Right atrium auricular region (tissue), 2 donors: ENCODE measurements around the gene TBCCD1. TPM values are rescaled to one million over a fixed set of nuclear protein-coding genes. Genes with fewer than 3 reads are reported as not detected.
"Not testable (repeated sequence)": the region's sequence is repeated elsewhere in the genome, so short reads cannot be mapped to it uniquely, and the experiment has no call there.

Experiments
- DNase-seq: peaks from one replicate; pipeline ENCODE4 v3.0.0-alpha.2; 2019; ENCODE audit warnings: low spot score
- H3K27ac ChIP-seq, 2 donors: fragments of 200-600 bp; sonication (generic); 1 replicate in 1 of 2; 2 replicates in 1 of 2; pipeline ENCODE4 v1.5.1; 2016 to 2019
- H3K27me3 ChIP-seq, 2 donors: fragments of 200-600 bp; sonication (generic); one replicate each; pipeline versions ENCODE4 v1.5.1 to v1.6.0; 2017 to 2019
- H3K36me3 ChIP-seq: fragments of 200-600 bp; sonication (generic); one replicate; pipeline ENCODE4 v1.5.1; 2016
- H3K4me1 ChIP-seq, 2 donors: fragments of 200-600 bp; sonication (generic); one replicate each; pipeline versions ENCODE4 v1.5.1 to v1.6.0; 2017 to 2019
- H3K4me3 ChIP-seq, 2 donors: fragments of 200-600 bp; sonication (generic); 1 replicate in 1 of 2; 2 replicates in 1 of 2; pipeline ENCODE4 v1.5.1; 2017 to 2019; ENCODE audit warnings: mild to moderate bottlenecking in 1 of 2, moderate library complexity in 1 of 2
- H3K9me3 ChIP-seq, 2 donors: fragments of 200-600 bp; sonication (generic); one replicate each; pipeline ENCODE4 v1.5.1; 2019
- total RNA-seq, 2 donors: library from RNA; depleted of rRNA; stranded (reverse); fragments of >200 nt; gene quantifications; one replicate each; pipeline ENCODE4 v1.1.0, GENCODE V29; 2016
- TF ChIP-seq, protein P1 (sequence below), 2 donors: fragments of 200-600 bp; sonication (generic); IDR thresholded peaks; one replicate each; pipeline ENCODE4 v1.5.1; 2019; ENCODE audit warnings: antibody characterized with exemption in 2 of 2

The TBCCD1 gene
- total RNA-seq, 2 donors from 2014 or later: 8.6 to 10.3 TPM

DNA sequence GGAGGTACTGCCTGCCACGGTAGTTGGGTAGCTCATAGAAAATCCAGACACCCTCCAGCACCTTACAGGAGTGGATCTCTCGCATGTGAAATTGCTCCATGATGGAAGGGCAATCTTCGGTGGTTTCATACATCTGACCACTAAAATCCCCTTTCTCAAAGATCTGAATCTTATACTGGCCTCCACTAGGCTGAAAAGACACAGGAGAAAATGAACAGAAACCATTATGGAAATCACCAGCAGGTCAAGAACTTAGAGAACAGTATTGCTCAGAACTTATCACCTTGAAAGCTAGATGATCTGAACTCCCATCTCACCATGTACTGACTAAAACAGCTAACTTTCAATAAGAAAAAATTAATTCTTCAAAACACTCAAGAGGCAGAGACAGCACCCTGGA, 28.4 kb downstream of the TBCCD1 start:
- TF ChIP-seq, protein P1, sequence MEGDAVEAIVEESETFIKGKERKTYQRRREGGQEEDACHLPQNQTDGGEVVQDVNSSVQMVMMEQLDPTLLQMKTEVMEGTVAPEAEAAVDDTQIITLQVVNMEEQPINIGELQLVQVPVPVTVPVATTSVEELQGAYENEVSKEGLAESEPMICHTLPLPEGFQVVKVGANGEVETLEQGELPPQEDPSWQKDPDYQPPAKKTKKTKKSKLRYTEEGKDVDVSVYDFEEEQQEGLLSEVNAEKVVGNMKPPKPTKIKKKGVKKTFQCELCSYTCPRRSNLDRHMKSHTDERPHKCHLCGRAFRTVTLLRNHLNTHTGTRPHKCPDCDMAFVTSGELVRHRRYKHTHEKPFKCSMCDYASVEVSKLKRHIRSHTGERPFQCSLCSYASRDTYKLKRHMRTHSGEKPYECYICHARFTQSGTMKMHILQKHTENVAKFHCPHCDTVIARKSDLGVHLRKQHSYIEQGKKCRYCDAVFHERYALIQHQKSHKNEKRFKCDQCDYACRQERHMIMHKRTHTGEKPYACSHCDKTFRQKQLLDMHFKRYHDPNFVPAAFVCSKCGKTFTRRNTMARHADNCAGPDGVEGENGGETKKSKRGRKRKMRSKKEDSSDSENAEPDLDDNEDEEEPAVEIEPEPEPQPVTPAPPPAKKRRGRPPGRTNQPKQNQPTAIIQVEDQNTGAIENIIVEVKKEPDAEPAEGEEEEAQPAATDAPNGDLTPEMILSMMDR (IDR thresholded peaks at IDR 0.05): no peak
- Histone ChIP-seq H3K4me3 (no peak overlapping the region), H3K27ac (no peak overlapping the region), H3K9me3 (no peaks in the 10 kb centered on the region), H3K36me3 (no peaks in the 10 kb centered on the region), H3K4me1 (peaks cover 0 to 22% of the 10 kb centered on the region in 2 donors), H3K27me3 (no peaks in the 10 kb centered on the region)
- no peak for DNase-seq

DNA sequence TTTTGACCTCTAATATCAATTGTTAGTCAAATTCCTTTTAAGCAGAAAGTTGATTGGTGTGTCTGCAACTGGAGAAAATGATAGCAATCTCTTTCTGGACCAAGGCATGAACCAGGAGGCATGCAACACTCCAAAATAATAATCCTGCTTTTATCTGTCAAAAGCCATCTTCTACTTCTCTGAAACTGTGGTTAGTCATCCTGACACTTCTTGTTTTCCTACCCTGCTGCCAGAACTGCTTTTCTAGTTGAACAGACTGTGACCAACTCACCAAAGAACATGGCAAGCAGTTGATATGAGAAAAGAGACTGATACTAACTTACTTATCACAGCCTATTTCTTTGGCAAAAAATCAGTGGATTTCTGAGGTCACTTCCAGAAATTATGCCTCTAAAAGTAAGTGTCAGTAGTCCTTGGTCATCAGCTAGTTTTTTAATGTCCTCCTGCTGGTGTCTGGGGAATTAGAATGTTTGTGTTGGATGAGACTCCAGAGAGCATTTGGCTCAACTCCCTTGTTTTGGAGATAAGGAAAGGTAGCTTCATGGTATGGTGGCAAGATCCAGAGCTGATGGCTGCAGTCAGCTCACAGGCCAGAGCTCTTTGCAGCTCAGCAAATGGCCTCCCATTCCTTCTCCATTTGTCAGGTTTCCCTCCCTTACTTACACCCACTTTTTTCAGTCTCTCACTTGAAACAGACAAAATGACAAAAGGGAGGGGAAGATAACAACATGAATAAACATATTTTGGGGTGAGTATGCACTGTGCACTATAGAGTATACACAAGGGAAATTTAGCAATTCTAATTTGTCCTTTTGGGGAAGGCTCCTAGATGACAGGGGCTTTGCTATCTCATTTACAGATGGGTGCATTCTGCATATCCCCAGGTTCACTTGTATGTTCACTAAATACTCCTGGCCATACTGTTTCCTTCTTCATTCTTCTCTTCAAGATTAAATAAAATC, 30.0 kb downstream of the TBCCD1 start:
- no peak for DNase-seq
- Histone ChIP-seq H3K4me3 (no peak overlapping the region), H3K27ac (peak overlapping the region in 1 of 2 donors; percentile 65), H3K4me1 (peaks cover 0 to 22% of the 10 kb centered on the region in 2 donors), H3K36me3 (no peaks in the 10 kb centered on the region), H3K27me3 (no peaks in the 10 kb centered on the region), H3K9me3 (no peaks in the 10 kb centered on the region)
- TF ChIP-seq, protein P1 (IDR thresholded peaks at IDR 0.05): no peak

DNA sequence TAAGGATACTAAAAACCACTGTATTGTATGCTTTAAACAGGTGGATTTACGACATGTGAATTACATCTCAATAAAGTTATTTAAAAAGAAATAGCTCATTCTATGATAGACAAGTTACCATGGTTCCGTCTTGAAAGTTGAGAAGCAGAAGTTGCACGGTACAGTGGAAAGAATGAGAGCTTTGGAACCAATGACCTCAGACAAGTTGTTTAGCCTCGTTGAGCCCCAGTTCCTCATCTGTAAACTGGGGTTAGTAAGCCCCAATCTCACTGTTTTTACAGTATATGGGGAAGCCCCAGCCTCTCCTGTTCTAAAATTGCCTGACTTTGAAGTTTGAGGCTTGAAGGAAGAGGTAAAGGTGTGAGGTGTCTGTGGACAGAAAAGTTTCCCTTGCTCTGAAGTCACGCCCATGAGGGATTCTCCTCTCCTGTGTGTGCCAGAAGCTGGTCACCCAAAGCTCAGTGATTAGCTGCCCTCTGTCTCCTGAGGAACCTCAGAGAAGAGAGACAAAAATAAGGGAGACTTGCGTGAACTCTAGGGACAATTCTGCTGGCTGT, 32.9 kb downstream of the TBCCD1 start:
- Histone ChIP-seq H3K4me3 (no peak overlapping the region), H3K36me3 (no peaks in the 10 kb centered on the region), H3K9me3 (no peaks in the 10 kb centered on the region), H3K4me1 (peaks cover 0 to 14% of the 10 kb centered on the region in 2 donors), H3K27me3 (no peaks in the 10 kb centered on the region), H3K27ac (no peak overlapping the region)
- TF ChIP-seq, protein P1 (IDR thresholded peaks at IDR 0.05): no peak
- DNase-seq: no peak

DNA sequence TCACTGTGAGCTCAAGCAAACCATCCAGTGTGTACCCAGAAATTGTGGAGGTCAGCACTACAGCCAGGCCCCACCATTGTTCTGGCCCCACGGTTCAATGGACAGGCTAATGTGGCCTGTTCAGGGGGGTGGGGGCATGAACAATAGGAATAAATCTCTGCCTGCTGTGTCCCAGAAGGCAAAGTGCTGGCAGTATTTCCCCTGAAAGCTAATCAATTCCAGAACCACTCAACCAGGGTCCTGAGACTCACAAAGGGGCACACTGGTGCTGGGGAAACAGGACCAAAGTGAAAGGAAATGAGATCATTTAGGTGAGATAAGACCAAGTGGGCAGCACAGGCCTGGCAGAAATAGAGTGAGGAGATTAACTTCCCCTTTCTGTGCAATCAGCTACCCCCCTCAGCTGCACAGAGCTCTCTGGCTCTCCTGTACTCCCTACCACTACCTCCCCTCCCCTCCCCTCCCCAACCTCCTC, 34.5 kb downstream of the TBCCD1 start:
- peaks cover 0 to 13% of the 10 kb centered on the region in 2 donors for H3K4me1 ChIP-seq
- no peak overlapping the region for H3K27ac ChIP-seq
- no peak overlapping the region for H3K4me3 ChIP-seq
- no peak for DNase-seq
- TF ChIP-seq, protein P1 (IDR thresholded peaks at IDR 0.05): no peak
- H3K9me3 ChIP-seq: no peaks in the 10 kb centered on the region
- H3K36me3 ChIP-seq: no peaks in the 10 kb centered on the region
- no peaks in the 10 kb centered on the region for H3K27me3 ChIP-seq

DNA sequence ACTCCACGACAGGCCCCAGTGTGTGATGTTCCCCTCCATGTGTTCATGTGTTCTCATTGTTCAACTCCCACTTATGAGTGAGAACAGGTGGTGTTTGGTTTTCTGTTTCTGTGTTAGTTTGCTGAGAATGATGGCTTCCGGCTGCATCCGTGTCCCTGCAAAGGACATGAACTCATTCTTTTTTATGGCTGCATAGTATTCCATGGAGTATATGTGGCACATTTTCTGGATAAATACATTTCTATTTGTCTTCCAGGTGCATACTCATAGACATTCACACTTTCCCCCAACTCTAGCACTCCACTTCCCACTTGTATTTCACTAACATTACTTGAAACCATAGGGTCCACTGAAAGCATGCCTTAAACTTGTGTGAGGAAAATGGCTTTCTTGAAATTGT, 35.4 kb downstream of the TBCCD1 start:
- not testable (repeated sequence) for H3K27ac ChIP-seq, H3K27me3 ChIP-seq, H3K36me3 ChIP-seq, DNase-seq, H3K4me1 ChIP-seq, H3K9me3 ChIP-seq, H3K4me3 ChIP-seq

DNA sequence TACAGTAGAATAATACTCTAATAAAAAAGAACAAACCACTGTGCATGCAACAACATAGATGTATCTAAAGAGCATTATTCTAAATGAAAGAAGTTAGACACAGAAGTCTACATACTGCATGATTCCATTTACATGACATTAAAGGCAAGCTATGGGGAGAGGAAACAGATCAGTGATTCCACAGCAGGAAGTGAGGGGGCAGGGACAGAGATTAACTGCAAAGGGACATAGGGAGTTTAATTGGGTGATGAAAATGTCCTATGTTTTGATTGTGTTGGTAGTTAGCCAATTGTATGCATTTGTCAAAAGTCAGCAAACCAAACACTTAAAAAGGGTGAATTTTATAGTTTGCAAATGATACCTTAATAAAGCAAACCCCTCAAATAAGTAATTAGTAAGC, 36.7 kb downstream of the TBCCD1 start:
- Histone ChIP-seq H3K4me3 (no peak overlapping the region), H3K9me3 (no peaks in the 10 kb centered on the region), H3K27ac (no peak overlapping the region), H3K27me3 (no peaks in the 10 kb centered on the region), H3K4me1 (no peaks in the 10 kb centered on the region), H3K36me3 (no peaks in the 10 kb centered on the region)
- TF ChIP-seq, protein P1 (IDR thresholded peaks at IDR 0.05): no peak
- no peak for DNase-seq
